D341Med (cell line): ENCODE data around the gene COL1A1.
A peak's percentile ranks its signal among the peaks of the same experiment; 100 is the strongest.

Experiments
- DNase-seq: peaks from one replicate; pipeline ENCODE4 v3.0.0; 2012; ENCODE audit warnings: low spot score

The COL1A1 gene

GRCh38 chr17:50153650-50154575 is 47.5 kb downstream of the COL1A1 start:
- DNase-seq, result no peak

GRCh38 chr17:50152736-50153135 is 48.7 kb downstream of the COL1A1 start:
- DNase-seq, result no peak

- DNase-seq, result peak; percentile 92
Measured at GRCh38 chr17:50151937-50152547, 49.4 kb downstream of the COL1A1 start.

GRCh38 chr17:50151041-50151936 is 50.1 kb downstream of the COL1A1 start:
- DNase-seq, result peak; percentile 97

GRCh38 chr17:50150354-50151040 is 50.9 kb downstream of the COL1A1 start, which contains the start of gene PPP1R9B:
Gene PPP1R9B, minus strand, starts transcription at chr17:50150677. Its CDS starts 164 bp downstream, at chr17:50150513.
- no peak for DNase-seq

DNA sequence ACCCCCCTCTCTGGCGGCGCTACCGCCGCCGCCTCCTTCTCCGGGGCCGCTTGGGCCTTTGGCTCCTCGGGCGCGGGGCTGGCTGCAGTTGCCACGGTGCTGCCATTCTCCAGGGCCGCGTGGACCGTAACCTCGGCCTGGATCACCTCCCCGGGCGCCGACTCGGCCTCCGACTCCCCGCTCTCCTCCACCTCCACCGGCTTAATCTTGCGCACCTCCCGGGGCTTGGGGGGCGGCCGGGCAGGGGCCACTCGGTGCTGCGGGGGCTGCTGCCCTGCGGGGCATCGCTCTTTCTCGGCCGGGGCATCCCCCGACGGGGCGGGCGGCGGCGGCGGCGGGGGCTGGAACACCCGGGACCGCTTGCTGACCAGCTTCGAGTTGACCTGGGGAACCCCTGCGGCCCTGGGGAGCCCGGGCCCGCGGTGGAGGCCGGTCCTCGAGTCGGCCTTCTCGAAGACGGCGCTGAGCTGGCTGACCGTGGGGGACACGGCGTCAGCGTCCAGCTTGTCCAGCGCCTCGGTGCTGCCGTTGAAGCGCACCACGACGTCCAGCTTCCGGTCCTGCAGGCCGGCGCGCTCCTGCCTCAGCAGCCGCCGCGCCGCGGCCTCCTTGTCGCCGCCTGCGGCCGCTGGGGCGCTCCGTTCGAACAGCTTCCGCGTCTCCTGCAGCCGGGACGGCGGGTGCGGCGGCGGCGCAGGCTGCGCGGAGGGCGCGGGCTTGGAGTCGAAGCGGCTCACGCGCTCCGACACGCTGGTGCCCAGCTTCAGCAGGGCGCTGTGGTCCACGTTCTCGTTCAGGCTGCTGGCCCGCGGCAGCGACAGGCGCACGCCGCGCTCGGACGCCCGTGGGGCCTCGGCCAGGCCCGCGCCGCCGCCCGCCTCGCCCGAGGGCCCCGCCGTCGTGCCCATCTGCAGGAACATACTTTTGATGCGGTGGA is 51.7 kb downstream of the COL1A1 start:
- peak; percentile 82 for DNase-seq

DNA sequence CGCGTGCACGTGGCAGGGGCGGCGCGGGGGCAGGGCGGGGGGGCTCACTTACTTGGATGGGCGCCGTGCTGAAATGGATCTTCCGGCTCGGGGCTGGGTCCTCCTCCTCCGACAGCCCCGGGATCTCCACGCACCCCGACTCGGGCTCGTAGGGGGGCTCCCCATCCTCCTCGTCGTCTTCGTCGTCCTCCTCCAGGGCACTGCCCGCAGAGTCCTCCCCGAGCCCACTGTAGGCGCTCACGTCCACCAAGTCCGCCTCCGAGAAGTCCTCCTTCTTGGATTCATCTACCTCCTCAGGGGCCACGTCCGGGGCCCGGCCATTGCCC is 52.4 kb downstream of the COL1A1 start:
- no peak for DNase-seq

GRCh38 chr17:50148226-50149090 is 53.0 kb downstream of the COL1A1 start:
- DNase-seq, result peak; percentile 75

GRCh38 chr17:50147841-50148225 is 53.6 kb downstream of the COL1A1 start:
- DNase-seq, result peak; percentile 50

- peak; percentile 52 for DNase-seq
Measured at GRCh38 chr17:50146927-50147665, 54.3 kb downstream of the COL1A1 start.

GRCh38 chr17:50146230-50146926 is 55.1 kb downstream of the COL1A1 start:
- DNase-seq, result peak; percentile 49

- DNase-seq, result peak; percentile 42
Measured at GRCh38 chr17:50145532-50146229, 55.8 kb downstream of the COL1A1 start.

DNA sequence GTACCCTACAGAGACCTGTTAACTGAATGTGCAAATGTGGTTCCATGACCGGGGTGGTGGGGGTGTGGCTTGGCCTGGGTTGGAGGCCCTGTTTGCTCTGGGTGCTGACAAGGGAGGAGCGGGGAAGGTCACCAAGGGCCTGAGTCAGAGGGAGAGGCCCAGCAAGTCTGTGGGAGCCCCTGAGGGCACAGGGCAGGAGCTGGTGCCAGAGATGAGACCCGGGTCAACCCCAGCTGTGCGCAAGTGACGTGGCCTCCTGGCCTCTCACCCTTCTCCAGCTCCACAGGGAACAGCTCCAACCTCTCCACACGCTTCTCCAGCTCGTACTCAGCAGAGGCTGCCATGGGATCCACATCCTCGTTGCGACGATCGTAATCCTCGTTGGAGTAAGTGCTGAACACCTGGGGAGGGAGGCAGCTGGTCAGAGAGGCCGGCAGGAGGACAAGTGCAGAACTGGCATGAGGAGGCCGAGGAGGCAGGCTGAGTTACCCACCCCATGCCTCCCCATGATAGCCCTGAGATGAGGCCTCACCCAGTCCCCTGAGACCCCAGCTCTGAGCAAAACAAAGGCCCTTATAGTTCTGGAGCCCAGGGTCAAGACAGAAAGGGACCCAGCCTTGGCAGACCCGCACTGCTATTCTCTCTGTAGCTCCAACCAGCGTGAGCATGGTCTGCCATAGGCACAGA is 56.4 kb downstream of the COL1A1 start:
- no peak for DNase-seq

DNA sequence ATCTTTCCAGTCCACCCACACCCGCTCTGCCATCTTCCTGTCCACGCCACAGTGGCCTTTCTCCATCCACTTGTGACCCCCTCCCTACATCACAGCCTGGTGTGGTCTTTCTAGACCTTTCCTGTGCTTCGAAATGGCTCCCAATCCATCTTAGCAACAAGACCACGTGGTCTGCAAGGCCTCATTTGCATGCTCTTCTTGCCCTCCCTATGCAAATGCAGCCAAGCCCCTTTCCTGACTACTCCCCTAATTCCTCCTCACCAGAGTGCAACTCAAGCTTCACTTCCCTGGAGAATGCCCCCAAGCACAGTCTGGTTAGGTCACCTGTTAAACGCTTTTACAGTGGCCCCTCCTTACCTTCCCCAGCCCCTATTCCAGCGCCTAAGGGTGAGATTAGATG is 57.1 kb downstream of the COL1A1 start:
- DNase-seq, result no peak

DNA sequence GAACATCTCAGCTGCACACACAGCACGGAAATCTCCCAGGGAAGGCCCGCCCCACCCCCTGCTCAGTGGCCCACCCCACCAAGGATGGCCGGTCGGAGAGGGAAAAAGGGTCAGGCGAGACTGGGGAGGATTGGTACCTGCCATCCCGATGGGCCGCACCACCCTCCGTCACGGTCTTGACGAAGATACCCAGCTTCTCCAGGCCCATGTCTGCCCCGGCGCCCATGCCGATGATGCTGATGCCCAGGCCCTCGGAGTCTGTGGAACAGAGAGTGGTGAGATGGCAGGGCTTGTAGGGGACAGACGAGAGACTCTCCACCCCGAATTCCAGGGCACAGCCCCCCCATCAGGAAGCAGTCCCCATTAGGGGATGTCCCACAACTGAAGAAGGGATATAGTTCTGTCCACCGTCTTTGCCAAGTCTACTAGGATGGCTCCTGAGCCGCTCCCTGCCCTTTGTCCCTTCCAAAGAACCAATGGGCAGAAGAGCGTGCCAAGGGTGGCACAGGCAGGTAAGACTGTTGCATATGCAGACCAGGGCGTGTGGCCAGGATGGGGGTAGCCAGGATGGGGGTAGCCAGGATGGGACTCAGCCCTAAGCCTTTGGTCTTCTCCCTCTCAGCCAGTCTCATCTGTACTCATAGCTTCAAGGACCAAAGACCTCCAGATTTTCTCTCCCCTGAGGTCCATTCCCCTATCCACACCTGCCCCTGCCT is 57.8 kb downstream of the COL1A1 start:
- no peak for DNase-seq

DNA sequence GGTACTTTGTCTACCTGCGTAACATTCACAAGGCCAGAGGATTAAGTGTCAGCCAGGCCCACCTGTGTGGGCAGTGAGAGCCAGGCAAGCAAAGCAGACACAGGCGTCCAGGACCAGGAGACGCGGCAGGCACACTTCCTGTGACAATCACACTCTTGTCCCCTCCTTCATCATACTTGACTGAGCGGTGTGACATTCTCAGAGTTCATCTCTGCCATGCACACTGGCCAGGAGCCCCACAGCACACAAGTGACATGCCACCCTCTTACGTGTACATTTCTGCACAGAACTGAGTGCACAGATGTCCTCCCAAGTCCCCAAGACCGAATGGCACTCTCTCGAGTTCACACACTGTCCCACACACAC is 59.7 kb downstream of the COL1A1 start:
- no peak for DNase-seq
